D341Med (cell line): ENCODE measurements around the gene SERPINE2.

ENCODE experiments used
- DNase-seq: peaks from one replicate; pipeline ENCODE4 v3.0.0; 2012; ENCODE audit warnings: low spot score

Gene SERPINE2

DNA sequence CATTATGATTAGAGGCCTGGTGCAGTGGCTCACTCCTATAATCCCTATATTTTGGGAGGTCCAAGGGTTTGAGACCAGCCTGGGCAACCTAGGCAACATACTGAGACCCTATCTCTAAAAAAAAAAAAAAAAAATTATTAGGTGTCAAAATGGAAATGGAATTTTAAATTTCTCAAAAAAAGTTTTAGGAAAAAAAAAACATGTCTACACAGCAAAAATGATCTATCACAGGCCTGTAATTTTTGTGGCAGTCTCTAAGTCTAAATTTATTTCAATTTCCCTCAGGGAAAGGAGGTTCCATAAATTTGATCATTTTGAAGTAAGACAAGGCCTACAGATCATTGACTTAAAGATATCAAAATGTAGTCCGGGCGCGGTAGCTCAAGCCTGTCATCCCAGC, 65.5 kb downstream of the SERPINE2 start:
- no peak for DNase-seq

DNA sequence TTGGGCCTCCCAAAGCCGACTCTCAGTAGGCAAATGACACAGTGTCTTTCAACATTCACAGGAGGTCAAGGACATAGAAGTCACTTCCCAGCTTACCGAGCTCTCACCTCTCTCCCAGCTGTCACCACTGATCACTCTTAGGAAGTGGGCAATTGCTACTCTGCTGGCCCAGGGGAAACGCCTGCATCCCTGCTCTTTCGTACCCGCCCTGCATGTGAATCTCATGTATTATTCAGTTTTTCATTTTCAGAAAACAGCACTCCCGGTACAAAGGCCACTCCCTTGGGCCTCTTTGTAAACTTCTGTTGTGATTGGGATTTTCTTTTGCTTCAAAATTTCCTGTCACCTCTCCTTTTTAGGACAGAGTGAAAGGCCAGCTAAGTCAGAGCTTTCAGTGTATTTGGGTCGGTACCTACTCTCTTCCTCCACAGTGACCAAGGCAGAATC, 66.4 kb downstream of the SERPINE2 start:
- DNase-seq: no peak

DNA sequence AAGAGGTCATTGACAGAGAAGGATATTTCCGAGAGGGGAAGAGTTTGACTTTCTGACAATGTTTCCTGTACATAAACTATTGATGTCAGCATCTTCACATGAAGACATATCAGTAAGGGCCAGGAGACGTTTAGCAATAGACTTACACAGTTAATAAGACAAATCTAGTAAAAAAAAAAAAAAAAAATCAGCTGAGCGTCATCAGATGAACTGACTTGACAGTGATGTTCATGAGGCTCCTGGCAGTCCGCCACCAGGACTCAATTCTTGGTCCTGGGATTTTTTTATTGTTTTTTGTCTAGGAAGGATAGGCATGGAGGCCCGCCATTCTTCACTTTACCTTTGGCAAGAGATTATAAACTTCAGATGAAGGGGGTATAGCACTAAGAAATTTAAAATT, 67.4 kb downstream of the SERPINE2 start:
- DNase-seq: no peak

DNA sequence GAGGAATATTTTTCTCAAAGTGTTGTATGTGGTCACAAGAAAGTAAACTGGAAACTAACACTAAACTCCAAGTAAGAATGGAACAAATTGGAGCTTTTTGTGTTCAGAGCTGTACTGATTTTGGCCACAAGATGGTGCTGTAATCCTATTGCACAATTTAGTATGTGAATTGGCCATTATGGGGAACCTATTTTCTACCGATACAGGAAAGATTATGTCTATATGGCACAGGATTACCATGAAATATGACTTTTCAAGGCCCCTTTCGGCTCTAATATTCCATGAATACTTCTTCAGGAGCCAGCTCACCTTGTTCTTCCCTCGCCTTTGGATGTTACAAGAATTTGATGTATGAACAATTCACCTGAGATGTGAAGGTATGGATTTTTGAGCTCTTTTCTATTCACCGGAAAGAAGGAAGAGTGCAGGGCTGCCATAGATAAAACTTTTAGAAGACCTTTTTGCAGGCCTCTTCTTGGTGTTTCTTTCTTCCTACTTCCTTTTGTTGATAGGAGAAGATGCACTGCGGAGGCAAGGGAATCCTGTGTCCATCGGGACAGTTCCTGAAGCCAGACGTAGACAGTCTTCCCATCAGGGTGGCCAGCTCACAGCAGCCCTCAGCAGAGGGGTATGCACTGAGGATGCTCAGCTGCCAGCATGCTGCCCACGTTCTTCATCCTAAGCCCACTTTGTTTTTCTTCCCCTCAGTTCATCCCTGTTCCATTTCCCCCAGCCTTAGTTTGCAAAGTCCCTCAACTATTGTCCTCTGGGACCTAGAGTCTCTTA, 68.5 kb downstream of the SERPINE2 start:
- peak; percentile 26 for DNase-seq

DNA sequence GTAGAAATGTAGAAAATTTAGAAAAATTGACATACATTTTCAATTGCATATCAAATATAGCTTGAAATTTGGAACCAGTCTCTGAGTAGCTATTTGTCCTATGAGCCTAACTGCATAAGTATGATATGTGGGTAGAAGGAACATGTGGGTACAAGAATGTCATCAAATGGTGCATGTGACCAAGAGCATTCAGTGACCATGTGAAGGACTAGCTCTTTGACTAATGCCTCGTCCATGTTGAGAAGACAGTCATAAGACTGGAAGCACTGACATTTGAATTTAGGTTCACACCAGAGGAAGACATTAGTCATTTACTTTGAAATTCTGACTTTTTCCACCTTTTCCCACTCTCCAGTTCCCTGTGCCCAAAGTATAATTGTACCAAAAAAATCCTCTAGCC, 69.2 kb downstream of the SERPINE2 start:
- no peak for DNase-seq

DNA sequence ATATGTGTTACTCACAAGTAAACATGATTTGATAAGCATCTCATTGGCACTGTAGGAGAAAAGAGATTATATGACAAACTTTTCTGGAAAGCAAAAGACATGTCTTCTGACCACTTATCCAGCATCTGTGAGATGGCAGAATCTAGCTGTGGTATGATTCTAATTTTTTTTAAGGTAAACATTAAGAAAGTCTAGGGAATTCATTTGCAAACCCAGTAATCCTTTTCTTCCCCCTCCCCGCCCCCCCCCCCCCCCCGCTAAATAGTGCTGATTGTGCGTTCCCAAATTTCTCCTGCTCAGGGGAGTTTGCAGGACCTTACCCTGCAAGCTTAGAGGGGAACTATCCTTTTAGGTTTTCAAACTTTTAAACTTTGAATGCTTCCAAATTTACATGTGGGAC, 69.8 kb downstream of the SERPINE2 start:
- no peak for DNase-seq

DNA sequence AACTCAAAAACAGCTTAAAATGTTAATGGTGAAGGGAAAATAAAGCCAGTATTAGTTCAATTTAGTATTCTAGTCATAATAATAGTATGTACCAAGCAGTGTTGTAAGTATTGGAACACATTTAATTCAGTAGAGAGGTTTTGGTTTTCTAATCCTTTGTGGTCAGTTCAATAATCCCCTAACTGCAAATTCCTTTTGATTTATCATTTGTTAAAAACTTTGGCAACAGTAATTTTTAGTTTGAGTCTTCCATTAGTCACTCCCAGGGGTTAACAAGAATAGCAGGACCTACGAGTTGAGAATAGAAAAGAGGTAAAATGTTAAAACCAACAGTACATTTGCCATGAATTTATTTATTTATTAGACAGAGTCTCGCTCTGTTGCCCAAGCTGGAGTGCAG, 71.1 kb downstream of the SERPINE2 start:
- no peak for DNase-seq

DNA sequence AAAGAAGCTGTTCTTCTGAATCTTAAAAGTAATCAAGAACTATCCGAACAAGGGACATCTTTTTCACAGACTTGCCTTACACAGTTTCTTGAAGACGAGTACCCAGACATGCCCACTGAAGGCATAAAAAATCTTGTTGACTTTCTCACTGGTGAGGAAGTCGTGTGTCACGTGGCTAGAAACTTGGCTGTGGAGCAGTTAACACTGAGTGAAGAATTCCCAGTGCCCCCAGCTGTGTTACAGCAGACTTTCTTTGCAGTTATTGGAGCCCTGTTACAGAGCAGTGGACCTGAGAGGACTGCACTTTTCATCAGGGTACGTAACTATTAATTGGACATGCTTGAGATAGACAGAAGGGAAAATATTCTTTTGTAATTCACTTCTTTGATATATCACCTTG, 79.4 kb downstream of the SERPINE2 start:
- DNase-seq: no peak

DNA sequence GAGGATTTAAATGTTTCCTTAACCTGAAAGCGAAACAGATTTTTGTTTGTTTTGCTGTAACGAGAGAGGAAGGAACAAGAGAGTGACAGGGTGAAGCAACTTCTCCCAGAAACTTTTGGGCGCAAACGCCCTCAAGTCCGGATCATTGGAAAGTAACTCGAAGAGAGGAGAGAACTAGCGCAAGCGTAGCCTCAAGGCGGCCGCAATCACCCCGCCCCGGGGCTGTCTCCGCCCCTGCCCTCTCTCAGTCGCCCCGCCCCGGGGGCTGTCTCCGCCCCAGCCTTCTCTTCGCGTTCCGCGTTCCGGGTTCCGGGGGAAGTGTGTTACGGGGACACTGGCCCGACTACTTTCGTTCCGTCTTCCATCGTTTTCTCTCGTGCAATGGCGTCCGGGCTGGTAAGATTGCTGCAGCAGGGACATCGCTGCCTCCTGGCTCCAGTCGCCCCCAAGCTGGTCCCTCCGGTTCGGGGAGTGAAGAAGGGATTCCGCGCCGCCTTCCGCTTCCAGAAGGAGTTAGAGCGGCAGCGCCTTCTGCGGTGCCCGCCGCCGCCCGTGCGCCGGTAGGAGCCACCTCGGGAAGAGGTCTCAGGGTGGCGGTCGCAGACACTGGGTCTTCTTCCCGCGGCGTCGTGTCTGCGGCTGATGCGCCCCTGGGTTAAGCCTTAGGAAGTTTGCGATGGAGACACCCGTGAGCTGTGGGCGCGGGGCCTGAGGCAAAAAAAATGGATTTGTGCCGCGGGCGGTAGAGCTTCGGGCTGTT, 81.8 kb downstream of the SERPINE2 start, which contains the start of gene MRPL44:
Gene MRPL44 (plus strand): TSS at position 372 of the 760 bp plus-strand sequence. CDS start 10 bp downstream, at position 382.
- peak; percentile 95 for DNase-seq

DNA sequence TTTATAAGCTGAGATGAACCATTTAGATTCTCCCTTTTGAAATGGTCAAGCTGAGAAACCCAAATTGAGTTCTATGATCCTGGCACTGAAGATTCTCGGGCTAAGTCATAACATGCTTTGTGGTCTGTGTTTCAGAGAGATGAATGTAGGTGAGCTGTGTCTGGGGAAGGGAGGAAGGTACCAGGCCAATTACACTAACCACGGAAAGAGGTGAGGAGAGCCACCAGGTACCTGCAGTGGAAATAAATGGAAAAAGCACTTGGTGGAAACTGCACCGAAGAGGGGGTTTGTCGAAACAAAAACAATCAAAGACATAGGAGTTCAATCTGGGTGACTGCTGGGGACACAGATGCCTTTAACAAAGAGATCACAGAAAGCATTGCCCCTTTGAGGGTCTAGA, 82.8 kb downstream of the SERPINE2 start:
- DNase-seq: no peak

DNA sequence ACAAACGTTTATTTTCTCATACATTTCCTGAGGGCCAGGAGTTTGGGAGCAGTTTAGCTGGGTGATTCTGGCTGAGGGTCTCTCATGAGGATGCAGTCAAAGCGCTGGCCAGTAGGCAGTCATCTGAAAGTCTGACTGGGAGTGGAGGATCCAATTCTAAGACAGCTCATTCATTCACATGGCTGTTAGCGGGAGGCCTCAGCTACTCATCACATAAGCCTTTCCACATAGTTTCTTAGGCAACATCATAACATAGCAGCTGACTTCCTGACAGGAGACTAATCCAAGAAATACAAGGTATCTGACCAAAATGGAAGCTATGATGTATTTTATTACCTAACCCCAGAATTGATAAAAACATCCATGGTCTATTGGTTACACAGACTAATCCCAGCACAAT, 84.7 kb downstream of the SERPINE2 start:
- DNase-seq: no peak

DNA sequence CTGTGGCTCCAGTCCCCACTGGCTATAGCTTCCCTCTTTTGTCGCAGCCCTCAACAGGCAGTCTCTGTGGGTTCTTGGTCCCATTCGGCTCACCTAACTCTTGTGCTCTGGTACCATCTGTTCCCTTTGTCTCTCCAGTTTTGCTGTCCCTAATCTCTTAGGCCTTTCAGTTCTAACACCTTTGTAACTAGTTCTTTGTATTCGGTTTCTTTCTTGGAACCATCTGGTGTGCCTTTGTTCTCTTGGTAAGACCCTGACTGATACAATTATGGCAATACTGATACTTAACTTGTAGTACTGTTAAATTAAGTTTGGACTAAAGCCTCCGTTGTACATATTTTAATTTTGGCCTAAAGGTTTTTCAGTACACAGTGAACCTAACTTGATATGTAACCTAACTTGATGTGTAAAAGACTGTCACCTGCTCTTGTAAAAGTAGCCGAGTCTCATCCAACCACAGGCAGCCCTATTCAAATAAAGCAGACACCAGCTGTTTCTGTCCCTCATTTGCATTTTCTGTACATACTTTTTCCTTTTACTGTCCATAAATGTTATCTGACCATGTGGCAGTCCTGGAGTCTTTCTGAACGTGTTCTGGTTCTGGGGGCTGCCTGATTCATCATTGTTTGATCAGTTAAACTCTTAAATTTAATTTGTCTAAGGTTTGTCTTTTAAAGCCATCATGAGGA, 86.7 kb downstream of the SERPINE2 start:
- peak; percentile 41 for DNase-seq

DNA sequence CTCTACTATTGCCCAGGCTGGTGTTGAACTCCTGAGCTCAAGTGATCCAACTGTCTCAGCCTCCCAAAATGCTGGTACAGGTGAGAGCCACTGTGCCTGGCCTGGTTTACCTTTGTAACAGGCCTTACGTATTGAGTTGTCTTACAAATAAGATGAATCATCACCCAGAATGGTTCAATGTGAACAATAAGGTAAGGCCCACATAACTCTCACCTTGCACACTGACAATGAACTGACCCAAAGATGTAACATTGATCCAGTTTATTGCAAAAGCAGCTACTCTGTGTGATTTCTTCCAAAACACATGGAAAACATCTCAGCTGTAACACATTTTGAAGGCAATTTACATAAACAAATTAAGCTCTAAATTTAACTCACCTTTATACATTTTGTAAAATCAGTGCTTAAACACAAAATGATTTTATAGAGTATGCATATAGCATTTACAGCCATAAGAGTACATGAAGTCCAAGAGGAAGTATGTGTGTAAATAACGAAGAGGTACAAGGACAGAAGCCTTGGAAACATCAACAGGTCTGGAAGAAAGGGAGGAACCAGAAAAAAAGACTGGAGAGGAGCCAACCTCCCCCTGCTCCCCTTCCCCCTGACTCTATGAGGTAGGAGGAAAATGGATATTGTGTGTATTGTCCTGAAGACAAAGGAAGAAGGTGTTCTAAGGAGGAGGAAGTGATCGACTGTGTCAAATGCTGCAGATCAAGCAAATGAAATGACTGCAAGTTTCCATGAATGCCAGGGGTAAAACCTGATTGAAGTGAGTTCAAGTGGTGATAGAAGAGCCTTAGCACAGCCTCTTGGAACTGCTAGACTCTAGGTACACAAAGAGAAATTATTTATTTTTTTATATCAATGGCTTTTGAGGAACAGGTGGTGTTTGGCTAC, 88.4 kb downstream of the SERPINE2 start:
- no peak for DNase-seq

DNA sequence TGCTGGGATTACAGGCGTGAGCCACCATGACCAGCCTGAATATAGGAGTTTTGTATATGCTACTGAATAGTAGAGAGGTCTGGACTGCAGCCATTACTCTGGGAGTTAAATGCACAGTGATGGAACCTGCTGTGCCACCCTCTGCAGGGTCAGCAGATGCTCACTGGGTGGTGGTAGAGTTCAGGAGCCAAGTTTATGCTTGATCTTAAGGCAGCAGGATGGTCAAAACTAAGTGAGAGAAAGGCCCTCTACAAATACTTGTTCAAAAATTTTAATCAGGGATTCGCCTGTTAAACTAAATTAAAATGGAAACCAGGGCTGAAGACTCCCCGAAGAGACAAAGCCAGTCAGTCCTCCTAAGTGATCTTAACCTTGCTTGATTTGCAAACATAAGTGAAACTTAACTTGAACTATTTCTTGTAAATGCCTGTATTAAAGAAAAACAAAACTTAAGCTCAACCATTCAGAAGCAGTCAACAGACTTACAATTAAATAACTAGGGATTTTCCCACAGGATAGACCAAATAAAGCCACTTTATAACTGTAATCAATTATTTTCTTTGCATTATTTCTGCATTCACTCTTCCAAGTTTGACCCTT, 89.7 kb downstream of the SERPINE2 start:
- DNase-seq: no peak

DNA sequence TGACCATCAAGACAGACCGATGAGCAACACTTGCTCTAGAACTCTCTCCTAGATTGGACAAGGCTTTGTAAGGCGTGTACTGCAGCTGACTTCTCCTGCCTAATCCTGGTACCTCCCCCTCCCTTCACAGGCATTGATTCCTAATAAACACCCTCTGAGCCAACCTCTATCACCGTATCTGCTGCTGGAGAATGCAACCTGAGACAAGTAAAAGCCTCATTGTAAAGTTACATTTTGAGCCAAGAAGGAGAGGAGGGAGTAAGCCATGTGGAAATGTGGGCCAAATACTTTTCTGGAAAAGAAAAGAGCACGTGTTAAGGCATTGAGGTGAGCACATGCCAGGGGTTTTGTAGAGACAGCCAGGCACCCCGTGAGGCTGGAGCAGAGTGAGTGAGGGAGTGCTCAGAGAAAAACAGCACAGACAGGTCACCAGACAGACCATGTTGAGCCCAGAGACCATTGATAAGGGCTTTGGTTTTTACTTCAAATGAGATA, 91.3 kb downstream of the SERPINE2 start:
- DNase-seq: no peak

DNA sequence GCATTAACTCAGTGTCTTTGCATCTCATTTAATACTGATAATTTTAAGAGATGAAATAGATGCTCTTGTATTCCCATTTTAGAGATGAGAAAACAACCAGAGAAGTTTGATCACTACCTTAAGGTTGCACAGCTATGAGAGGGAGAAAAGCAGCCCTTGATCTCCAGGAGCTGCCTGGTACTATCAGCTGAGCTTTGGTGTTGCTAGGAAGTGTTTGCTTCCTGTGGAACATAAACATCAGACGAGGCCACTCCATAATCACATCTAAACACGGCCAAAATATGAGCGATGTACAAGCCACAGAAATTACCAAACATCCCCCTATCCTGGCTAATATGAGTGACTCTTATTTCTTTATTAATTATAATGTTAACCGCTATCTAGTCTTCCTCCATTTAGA, 93.3 kb downstream of the SERPINE2 start:
- no peak for DNase-seq

DNA sequence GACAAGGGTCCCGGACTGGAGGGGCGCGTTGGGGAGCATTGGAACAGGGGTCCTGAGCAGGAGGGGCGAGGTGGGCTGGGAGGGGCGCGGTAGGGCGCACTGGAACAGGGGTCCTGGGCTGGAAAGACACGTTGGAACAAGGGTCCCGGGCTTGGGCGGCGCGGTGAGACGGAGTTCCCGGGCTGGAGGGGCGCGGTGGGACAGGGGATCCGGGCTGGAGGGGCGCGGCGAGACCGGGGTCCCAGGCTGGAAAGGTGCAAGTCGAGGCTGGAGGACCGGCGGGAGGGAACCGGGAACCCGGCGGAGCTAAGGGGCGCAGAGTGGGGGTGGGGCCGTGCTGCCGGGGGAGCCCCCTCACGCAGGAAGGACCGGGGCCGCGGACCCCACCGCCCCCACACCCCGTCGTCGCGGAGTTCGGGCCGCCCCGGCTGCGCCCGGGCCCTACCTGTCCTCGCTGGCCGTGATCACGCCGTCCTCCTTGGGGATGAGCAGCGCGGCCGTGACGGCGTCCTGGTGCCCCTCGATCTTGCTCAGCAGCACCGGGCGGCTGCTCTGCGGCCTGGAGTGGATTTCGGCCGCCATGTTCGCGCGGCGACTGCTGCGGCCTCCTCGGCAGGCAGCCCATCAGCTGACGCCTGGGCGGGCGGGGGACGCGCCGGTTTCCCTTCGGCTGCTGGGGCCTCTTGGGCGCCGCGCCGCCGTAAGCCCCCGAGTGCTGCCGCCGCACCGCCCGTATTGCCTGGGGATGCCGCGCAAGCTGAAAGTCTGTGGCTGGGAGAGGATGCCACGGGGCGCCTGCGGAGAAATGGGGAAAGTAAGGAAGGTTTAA, 94.2 kb downstream of the SERPINE2 start, which contains the start of gene WDFY1:
Gene WDFY1 (minus strand): TSS at position 633 of the 829 bp plus-strand sequence. CDS start 51 bp downstream, at position 582.
- DNase-seq: peak; percentile 96

DNA sequence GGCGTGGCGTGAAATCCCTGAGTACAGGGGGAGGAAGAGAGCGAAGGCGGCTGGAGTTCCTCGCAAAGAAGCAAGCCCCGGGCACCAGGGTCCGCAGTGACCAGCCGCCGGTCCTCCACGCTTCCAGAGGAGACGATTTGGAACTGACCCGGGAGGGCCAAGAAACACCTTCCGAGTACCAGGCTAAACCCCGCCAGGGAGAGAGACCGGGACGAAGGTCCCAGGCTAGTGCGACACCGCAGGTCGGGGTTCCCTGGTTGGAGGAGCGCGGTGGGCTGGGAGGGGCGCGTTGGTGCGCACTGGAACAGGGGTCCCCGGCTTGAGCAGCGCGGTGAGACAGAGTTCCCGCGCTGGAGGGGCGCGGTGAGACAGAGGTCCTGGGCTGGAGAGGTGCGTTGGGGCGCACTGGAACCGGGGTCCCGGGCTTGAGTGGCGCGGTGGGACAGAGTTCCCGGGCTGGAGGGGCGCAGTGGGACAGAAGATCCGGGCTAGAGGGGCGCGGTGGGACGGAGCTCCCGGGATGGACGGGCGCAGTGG, 94.9 kb downstream of the SERPINE2 start:
- DNase-seq: peak; percentile 56

DNA sequence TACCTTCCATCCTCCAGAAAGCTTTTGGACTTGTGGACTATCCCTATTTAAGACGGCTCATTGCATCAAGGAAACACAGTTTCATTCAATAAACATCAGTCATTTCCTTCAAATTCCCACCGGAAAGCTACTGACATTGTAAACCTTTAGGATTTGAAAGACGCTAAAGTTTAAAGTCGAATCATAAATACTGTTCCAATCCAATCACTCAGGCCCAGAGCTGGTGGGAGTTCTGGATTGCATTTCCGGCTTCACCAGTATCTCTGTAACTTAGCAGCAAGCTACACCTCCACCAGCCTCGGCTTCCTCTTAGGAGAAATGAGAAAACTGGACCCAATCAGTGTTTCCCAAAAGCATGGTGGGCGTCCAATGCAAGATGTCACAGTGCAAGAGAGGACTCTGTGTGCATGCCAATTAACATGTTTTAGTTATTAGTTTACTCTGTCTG, 95.5 kb downstream of the SERPINE2 start:
- DNase-seq: no peak

DNA sequence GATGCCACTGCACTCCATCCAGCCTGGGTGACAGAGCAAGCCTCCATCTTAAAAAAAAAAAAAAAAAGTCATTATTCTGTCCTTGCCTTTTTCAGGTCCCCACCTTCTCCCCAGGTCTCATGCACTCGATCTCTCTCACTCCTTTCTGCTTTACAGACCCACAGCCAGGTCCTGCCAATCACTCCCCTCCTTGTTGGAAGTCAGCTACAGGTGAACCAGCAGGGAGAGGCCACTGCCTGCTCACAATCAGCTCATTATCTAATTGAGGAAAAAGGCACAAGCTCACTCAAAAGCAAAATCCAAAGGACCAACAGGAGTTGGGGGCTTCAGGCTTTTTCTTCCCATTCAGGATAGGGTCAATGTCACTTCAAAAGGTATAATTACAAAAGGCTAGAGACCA, 96.0 kb downstream of the SERPINE2 start:
- DNase-seq: no peak
